HEK293 (cell line): ENCODE data around the gene TCP11.

ENCODE experiments used
- CTCF ChIA-PET: fragments of 350-600 bp; formaldehyde crosslinking; extraction: SDS; loops from one replicate; lab custom pipeline; 2021; ENCODE audit warnings: antibody characterized with exemption; lab: Yijun Ruan, JAX
- POLR2A ChIA-PET: fragments of 300-600 bp; formaldehyde crosslinking; extraction: SDS; loops from one replicate; lab custom pipeline; 2020; ENCODE audit warnings: antibody characterized with exemption, inconsistent platforms; lab: Yijun Ruan, JAX
- H3K27ac ChIP-seq: fragments of 200-500 bp; sonication (Bioruptor generic); 2 replicates; pipeline ENCODE4 v1.5.1; 2014; ENCODE audit warnings: low read depth, low read length, control low read depth, inconsistent platforms; ENCODE audit errors: extremely low read depth
- H3K36me3 ChIP-seq, 2 experiments: fragments of 200-500 bp in 1 of 2; sonication (Bioruptor generic) in 1 of 2; 1 replicate in 1 of 2; 2 replicates in 1 of 2; pipeline ENCODE4 v1.5.1; 2014 to 2017; ENCODE audit warnings: inconsistent platforms in 2 of 2, low read length in 2 of 2; ENCODE audit not compliant: control insufficient read depth in 2 of 2, insufficient read depth in 1 of 2
- H3K4me1 ChIP-seq: fragments of 200-500 bp; sonication (Bioruptor generic); 2 replicates; pipeline ENCODE4 v1.5.1; 2014; ENCODE audit warnings: mild to moderate bottlenecking, low read length, inconsistent platforms; ENCODE audit not compliant: control insufficient read depth, insufficient read depth
- H3K4me3 ChIP-seq: 2 replicates; pipeline ENCODE4 v1.5.1; 2011; ENCODE audit warnings: low read depth, mild to moderate bottlenecking, control low read depth, low read length, moderate library complexity
- H3K9me3 ChIP-seq: fragments of 200-500 bp; sonication (Bioruptor generic); 2 replicates; pipeline ENCODE4 v1.5.1; 2014; ENCODE audit warnings: low read depth, low read length, inconsistent platforms; ENCODE audit not compliant: control insufficient read depth, insufficient read depth
- GLIS1 ChIP-seq: fragments of 450-650 bp; formaldehyde crosslinking; IDR thresholded peaks from 2 replicates; pipeline ENCODE4 v1.5.1; 2016; ENCODE audit warnings: missing biosample characterization, missing genetic modification characterization
- KLF1 ChIP-seq: fragments of 450-650 bp; formaldehyde crosslinking; IDR thresholded peaks from 2 replicates; pipeline ENCODE4 v1.5.1; 2016; ENCODE audit warnings: missing biosample characterization, missing genetic modification characterization
- KLF10 ChIP-seq: fragments of 450-650 bp; IDR thresholded peaks from 2 replicates; pipeline ENCODE4 v1.5.1; 2018; ENCODE audit warnings: missing biosample characterization, mild to moderate bottlenecking, missing genetic modification characterization
- KLF9 ChIP-seq: fragments of 450-650 bp; formaldehyde crosslinking; IDR thresholded peaks from 2 replicates; pipeline ENCODE4 v1.5.1; 2016; ENCODE audit warnings: missing biosample characterization, missing genetic modification characterization, low read depth
- ZNF133 ChIP-seq: fragments of 450-650 bp; formaldehyde crosslinking; IDR thresholded peaks from 2 replicates; pipeline ENCODE4 v1.5.1; 2016; ENCODE audit warnings: missing biosample characterization, missing genetic modification characterization
- ZNF211 ChIP-seq: fragments of 450-650 bp; formaldehyde crosslinking; IDR thresholded peaks from 2 replicates; pipeline ENCODE4 v1.5.1; 2016; ENCODE audit warnings: low read depth, missing biosample characterization, missing genetic modification characterization
- ZNF404 ChIP-seq: fragments of 450-650 bp; formaldehyde crosslinking; IDR thresholded peaks from 2 replicates; pipeline ENCODE4 v1.5.1; 2017; ENCODE audit warnings: missing biosample characterization, missing genetic modification characterization

The TCP11 gene

DNA sequence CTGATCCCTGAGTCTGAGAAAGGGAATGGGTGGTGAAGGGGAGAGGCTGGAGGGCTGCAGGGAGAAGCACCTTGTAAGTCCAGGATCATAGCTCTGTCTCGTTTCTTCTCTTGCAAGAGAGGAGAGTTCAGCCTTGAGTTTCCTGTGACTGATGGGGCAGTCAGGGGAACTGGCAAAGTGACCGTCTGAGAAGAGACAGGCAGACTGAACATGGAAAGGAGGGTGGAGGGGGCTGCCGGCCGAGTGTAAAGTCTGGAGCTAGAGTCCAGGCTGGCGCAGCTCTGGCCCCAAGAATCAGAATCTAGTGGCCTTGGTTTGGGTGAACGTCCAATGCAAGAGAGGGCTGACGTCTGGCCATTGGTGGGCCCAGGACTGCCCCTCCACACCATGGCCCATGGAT lies 72.5 kb downstream of the TCP11 start (continued):
- TF ChIP-seq KLF9 (tag by site-specific recombination) (no peak), KLF10 (tag by site-specific recombination) (no peak), ZNF211 (tag by site-specific recombination) (no peak), ZNF133 (tag by site-specific recombination) (no peak), ZNF404 (no peak)

DNA sequence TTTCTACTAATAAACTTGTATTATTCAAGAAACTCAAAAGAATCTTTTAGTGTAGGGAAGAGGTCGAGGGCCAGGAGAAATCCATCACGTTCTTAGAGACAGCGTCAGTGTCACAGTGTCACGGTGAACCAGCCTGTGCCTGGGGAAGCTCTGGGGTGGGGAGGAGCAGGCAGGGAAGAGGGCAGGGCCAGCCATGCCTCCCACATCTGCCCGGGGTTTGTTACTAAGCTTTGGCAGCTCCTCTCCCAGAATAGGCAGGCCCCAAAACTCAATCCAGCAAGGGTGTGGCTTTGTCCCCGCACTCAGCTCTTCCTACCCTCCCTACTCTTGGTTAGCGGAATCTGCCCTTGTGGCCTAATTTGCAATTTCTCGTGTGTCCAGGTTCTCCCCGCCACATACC lies 72.9 kb downstream of the TCP11 start:
- Histone ChIP-seq H3K27ac (no peak overlapping the region), H3K4me1 (no peaks in the 10 kb centered on the region), H3K9me3 (no peaks in the 10 kb centered on the region), H3K4me3 (no peak overlapping the region)
- ChIA-PET POLR2A (no interaction called here), CTCF (interaction anchor here (0.6 to 1.2 kb wide), 8 partner anchors 14 to 172 kb away, joined by 3 to 4 read pairs (median 3); no protein-coding TSS in a partner anchor)
- no peak for TF ChIP-seq GLIS1 (tag by site-specific recombination)
- 0 out of 2 replicates have a peak, but pooled peaks have one; percentile 14 for TF ChIP-seq KLF1 (tag by site-specific recombination)
- TF ChIP-seq, all 188 proteins: peak for 1
- H3K36me3 ChIP-seq: peaks cover 0 to 23% of the 10 kb centered on the region in 2 experiments; a peak in 2 of 3 replicates
